Gastroesophageal sphincter (tissue), 4 donors: ENCODE results near the gene KAT2A. TPM values are rescaled to one million over a fixed set of nuclear protein-coding genes. Genes with fewer than 3 reads are reported as not detected.
"Not testable (repeated sequence)": the region's sequence is repeated elsewhere in the genome, so short reads cannot be mapped to it uniquely, and the experiment has no call there.

ENCODE experiments used
- ATAC-seq: fragments of 150-250 bp; one replicate; pipeline ENCODE4 v1.9.1; 2016; ENCODE audit warnings: mild to moderate bottlenecking, moderate library complexity
- H3K27ac ChIP-seq, 4 donors: fragments of 200-600 bp; sonication (generic) in 3 of 4; 1 replicate in 3 of 4; 2 replicates in 1 of 4; pipeline ENCODE4 v1.5.1; 2016 to 2019
- H3K27me3 ChIP-seq: fragments of 200-600 bp; sonication (generic); one replicate; pipeline ENCODE4 v1.5.1; 2019
- H3K36me3 ChIP-seq, 2 donors: fragments of 200-600 bp; sonication (generic); one replicate each; pipeline ENCODE4 v1.5.1; 2019; ENCODE audit warnings: control low read depth in 1 of 2
- H3K4me1 ChIP-seq, 3 donors: fragments of 200-600 bp; sonication (generic); 1 replicate in 2 of 3; 2 replicates in 1 of 3; pipeline ENCODE4 v1.5.1; 2016 to 2019; ENCODE audit warnings: control low read depth in 2 of 3
- H3K4me3 ChIP-seq, 2 donors: fragments of 200-600 bp; sonication (generic); one replicate each; pipeline ENCODE4 v1.5.1; 2019; ENCODE audit warnings: mild to moderate bottlenecking in 1 of 2, moderate library complexity in 1 of 2
- H3K9me3 ChIP-seq, 3 donors: fragments of 200-600 bp; sonication (generic); one replicate each; pipeline ENCODE4 v1.5.1; 2017 to 2019; ENCODE audit warnings: control low read depth in 2 of 3
- EP300 ChIP-seq: sonication (generic); formaldehyde crosslinking; IDR thresholded peaks from one replicate; pipeline ENCODE4 v1.6.1; 2017; ENCODE audit warnings: antibody characterized with exemption, mild to moderate bottlenecking
- POLR2A ChIP-seq, 2 donors: fragments of 450-650 bp; IDR thresholded peaks; one replicate each; pipeline ENCODE4 v1.6.1; 2017; ENCODE audit warnings: antibody characterized with exemption in 2 of 2, mild to moderate bottlenecking in 2 of 2, moderate library complexity in 1 of 2
- POLR2AphosphoS5 ChIP-seq: sonication (generic); formaldehyde crosslinking; IDR thresholded peaks from one replicate; pipeline ENCODE4 v1.6.1; 2017; ENCODE audit warnings: antibody characterized with exemption
- WGBS, 2 donors: methylation state at CpG; one replicate each; pipeline ENCODE4 v1.1.5; 2018; ENCODE audit warnings: low coverage in 1 of 2; 5-methylcytosine and 5-hydroxymethylcytosine counted together
- total RNA-seq, 4 donors: library from RNA; depleted of rRNA; stranded (reverse); fragments of >200 nt; gene quantifications; one replicate each; pipeline ENCODE4 v1.1.0, GENCODE V29; 2016
- TF ChIP-seq, protein P1 (sequence below), 4 experiments: fragments of 200-600 bp in 2 of 4; fragments of 450-650 bp in 2 of 4; sonication (generic) in 1 of 4; IDR thresholded peaks; one replicate each; pipeline ENCODE4 v1.5.1; 2017 to 2019; ENCODE audit warnings: antibody characterized with exemption in 4 of 4, mild to moderate bottlenecking in 2 of 4, moderate library complexity in 2 of 4

The KAT2A gene
- total RNA-seq, 4 donors from 2014 or later = 10.3 to 51.2 (median 19.3) TPM

DNA sequence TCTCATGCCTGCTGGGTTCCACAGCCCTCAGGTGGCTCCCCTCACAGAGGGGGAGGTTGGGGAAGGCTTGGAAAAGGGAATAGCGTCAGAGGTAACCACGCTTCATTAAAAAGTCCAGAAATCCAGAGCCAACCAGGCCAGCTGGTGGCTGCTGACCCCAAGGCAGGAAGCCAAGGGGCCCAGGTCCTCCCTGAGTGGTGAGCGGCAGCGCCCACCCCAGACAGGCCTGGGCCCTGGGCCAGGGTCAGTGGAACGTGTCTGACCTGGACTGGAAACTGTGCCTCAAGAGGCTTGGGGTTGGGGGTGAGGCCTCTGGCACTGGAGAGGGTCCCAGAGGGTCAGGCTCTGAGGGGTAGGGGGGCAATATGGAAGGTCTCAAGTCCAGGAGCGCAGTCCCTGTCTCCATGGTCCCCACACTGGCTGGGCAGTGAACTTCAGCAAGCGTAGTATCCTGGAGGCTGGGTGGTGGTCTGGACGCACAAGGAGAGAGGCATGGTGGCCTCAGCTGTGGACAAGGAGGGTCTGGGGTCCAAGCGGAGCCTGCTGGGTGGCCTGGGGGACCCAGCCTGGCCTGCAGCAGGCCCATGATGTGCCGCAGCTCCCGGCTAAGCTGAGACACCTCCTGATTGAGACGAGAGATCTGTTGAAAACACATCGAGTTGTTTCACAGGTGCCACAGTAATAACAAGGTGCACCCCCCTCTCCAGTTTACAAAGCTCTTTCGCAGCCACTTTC, 38.8 kb upstream of the KAT2A start:
- Histone ChIP-seq H3K27me3 (peaks cover 6% of the 10 kb centered on the region), H3K4me3 (no peak overlapping the region), H3K27ac (no peak overlapping the region), H3K36me3 (no peaks in the 10 kb centered on the region), H3K9me3 (no peaks in the 10 kb centered on the region), H3K4me1 (peaks cover 0 to 8% (median 0%) of the 10 kb centered on the region in 3 donors)
- TF ChIP-seq EP300 = no peak
- no peak for TF ChIP-seq POLR2A (IDR thresholded peaks at IDR 0.05)
- TF ChIP-seq, protein P1, sequence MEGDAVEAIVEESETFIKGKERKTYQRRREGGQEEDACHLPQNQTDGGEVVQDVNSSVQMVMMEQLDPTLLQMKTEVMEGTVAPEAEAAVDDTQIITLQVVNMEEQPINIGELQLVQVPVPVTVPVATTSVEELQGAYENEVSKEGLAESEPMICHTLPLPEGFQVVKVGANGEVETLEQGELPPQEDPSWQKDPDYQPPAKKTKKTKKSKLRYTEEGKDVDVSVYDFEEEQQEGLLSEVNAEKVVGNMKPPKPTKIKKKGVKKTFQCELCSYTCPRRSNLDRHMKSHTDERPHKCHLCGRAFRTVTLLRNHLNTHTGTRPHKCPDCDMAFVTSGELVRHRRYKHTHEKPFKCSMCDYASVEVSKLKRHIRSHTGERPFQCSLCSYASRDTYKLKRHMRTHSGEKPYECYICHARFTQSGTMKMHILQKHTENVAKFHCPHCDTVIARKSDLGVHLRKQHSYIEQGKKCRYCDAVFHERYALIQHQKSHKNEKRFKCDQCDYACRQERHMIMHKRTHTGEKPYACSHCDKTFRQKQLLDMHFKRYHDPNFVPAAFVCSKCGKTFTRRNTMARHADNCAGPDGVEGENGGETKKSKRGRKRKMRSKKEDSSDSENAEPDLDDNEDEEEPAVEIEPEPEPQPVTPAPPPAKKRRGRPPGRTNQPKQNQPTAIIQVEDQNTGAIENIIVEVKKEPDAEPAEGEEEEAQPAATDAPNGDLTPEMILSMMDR (IDR thresholded peaks at IDR 0.05) = no peak
- TF ChIP-seq POLR2AphosphoS5 = no peak
- no peak for ATAC-seq
- 73% methylated on average over 5 of the region's 14 CpGs; no CpG with 5 or more reads in 1 of the 2 donors for WGBS, 2 donors

- H3K36me3 ChIP-seq = peaks cover 0 to 14% of the 10 kb centered on the region in 2 donors
- H3K27ac ChIP-seq = peak overlapping the region in 2 of 4 donors; percentile 68 to 88
- no peaks in the 10 kb centered on the region for H3K9me3 ChIP-seq
- H3K4me1 ChIP-seq = peaks cover 3 to 46% (median 24%) of the 10 kb centered on the region in 3 donors
- 20 to 39% methylated on average over 2 to 11 of the region's 17 CpGs for WGBS, 2 donors
- peak overlapping the region; percentile 11 to 98 for H3K4me3 ChIP-seq
- no peak for ATAC-seq
- TF ChIP-seq EP300 = no peak
- TF ChIP-seq, protein P1 (IDR thresholded peaks at IDR 0.05) = no peak
- no peak for TF ChIP-seq POLR2AphosphoS5
- no peak for TF ChIP-seq POLR2A (IDR thresholded peaks at IDR 0.05)
- H3K27me3 ChIP-seq = no peaks in the 10 kb centered on the region
Observed at GRCh38 chr17:42155614-42156045, 34.5 kb upstream of the KAT2A start.

DNA sequence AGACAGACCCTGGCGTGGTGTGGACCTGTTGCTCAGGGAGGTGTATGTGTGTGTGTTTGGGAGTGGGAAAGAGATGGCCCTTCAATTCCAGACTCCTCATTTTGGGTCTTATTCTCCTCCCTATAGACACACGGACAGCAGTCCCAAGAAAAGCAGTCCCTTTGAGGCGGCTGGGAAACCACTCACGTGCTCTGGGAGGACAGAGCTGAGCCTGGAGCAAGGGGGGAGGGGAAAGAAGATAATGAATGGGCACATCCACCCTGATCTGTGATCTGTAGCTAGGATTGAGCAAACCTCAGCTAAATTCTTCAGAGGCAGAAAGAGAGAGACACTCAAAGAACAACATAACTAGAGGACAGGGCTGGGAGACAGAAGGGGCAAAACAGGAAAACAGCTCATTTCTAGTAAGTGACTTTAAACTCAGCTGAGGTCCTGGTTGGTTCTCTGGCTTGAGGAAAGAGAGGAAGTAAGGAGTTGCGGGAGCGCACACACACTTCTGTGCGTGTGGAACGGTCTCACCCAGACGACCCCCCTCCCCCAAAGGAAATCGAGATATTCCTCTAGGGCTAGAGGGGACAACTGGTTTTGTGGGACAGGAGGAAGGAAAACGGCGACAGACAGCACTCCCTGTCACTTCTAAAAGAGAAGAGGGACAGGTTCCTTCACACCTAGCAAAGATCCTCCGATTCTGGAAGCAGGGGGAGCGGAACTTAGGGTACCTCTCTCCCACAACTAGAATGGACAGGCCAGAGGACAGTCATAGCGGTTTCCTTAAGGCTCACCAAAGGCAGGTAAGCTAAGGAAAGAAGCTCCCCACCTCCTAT, 33.0 kb upstream of the KAT2A start:
- Histone ChIP-seq H3K27ac (peak overlapping the region; percentile 34 to 88 (median 84)), H3K4me3 (peak overlapping the region; percentile 73 to 98), H3K27me3 (no peaks in the 10 kb centered on the region), H3K9me3 (no peaks in the 10 kb centered on the region), H3K4me1 (peaks cover 3 to 58% (median 24%) of the 10 kb centered on the region in 3 donors), H3K36me3 (peaks cover 0 to 27% of the 10 kb centered on the region in 2 donors)
- no peak for ATAC-seq
- TF ChIP-seq POLR2A (IDR thresholded peaks at IDR 0.05) (no peak), EP300 (no peak), POLR2AphosphoS5 (no peak)
- TF ChIP-seq, protein P1 (IDR thresholded peaks at IDR 0.05) = no peak
- WGBS, 2 donors = 0 to 1% methylated on average over 7 to 14 of the region's 15 CpGs

- WGBS, 2 donors = 76 to 89% methylated on average over 3 to 10 of the region's 13 CpGs
- no peak for ATAC-seq
- Histone ChIP-seq H3K9me3 (no peaks in the 10 kb centered on the region), H3K27me3 (no peaks in the 10 kb centered on the region), H3K36me3 (peaks cover 0 to 74% of the 10 kb centered on the region in 2 donors), H3K4me3 (no peak overlapping the region), H3K4me1 (peaks cover 0 to 49% (median 23%) of the 10 kb centered on the region in 3 donors), H3K27ac (no peak overlapping the region)
- TF ChIP-seq, protein P1 (IDR thresholded peaks at IDR 0.05) = no peak
- TF ChIP-seq EP300 = no peak
- no peak for TF ChIP-seq POLR2A (IDR thresholded peaks at IDR 0.05)
- TF ChIP-seq POLR2AphosphoS5 = no peak
Observed at GRCh38 chr17:42146911-42147607, 25.9 kb upstream of the KAT2A start.

DNA sequence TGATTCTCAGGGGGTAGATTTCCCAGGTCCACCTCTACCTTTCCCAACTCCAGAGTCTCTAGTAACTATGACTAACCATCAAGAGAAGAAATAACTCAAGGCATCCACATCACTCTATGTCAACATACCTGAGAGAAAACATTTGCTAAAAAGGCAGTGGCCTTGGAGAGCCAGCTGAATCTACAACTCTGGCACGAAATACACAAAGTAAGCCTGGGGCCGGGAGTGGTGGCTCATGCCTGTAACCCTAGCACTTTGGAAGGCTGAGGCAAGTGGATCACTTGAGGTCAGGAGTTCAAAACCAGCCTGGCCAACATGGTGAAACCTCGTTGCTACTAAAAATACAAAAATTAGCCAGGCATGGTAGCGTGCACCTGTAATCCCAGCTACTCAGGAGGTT, 22.0 kb upstream of the KAT2A start:
- not testable (repeated sequence) for H3K27ac ChIP-seq, H3K4me3 ChIP-seq, H3K9me3 ChIP-seq, ATAC-seq, H3K27me3 ChIP-seq
- Histone ChIP-seq H3K36me3 (peaks cover 0 to 52% of the 10 kb centered on the region in 2 donors), H3K4me1 (peaks cover 0 to 52% (median 25%) of the 10 kb centered on the region in 3 donors)
- 58 to 80% methylated on average over 2 of the region's 4 CpGs for WGBS, 2 donors
